PFSK-1 (cell line): Measurements from ENCODE around the gene RBM44. TPM values are rescaled to one million over a fixed set of nuclear protein-coding genes. Genes with fewer than 3 reads are reported as not detected.

ENCODE experiments used
- FOXP2 ChIP-seq: optimal IDR thresholded peaks from 2 replicates; pipeline ENCODE3; 2011; ENCODE audit warnings: borderline replicate concordance, control low read depth, inconsistent platforms; ENCODE audit not compliant: insufficient read depth; ENCODE audit errors: extremely low read length, extremely low read depth
- POLR2AphosphoS5 ChIP-seq: IDR thresholded peaks from 2 replicates; pipeline ENCODE4 v1.6.1; 2012; ENCODE audit warnings: low read depth, mild to moderate bottlenecking, control low read depth, low read length, moderate library complexity
- REST ChIP-seq, 2 experiments: IDR thresholded peaks; 2 replicates each; pipeline versions ENCODE4 v1.6.1 to v1.8.0; 2011 to 2012; ENCODE audit warnings: low read depth in 2 of 2, low read length in 2 of 2, control low read depth in 1 of 2, inconsistent platforms in 1 of 2, mild to moderate bottlenecking in 1 of 2, moderate library complexity in 1 of 2; ENCODE audit not compliant: insufficient read depth in 1 of 2
- SIN3A ChIP-seq: IDR thresholded peaks from 2 replicates; pipeline ENCODE4 v1.6.1; 2012; ENCODE audit warnings: mild to moderate bottlenecking, low read length, moderate library complexity, borderline replicate concordance; ENCODE audit not compliant: insufficient read depth
- TAF1 ChIP-seq: IDR thresholded peaks from 2 replicates; pipeline ENCODE4 v1.6.1; 2012; ENCODE audit warnings: low read length, control low read depth, borderline replicate concordance; ENCODE audit not compliant: insufficient read depth
- polyA plus RNA-seq: library from polyadenylated mRNA; unstranded; fragments of >200 nt; gene quantifications from one replicate; pipeline ENCODE4 v1.2.1, GENCODE V29; 2012; ENCODE audit warnings: low read depth, missing spikeins; ENCODE audit not compliant: insufficient read length

Gene RBM44
- not detected for polyA plus RNA-seq

- TF ChIP-seq REST (IDR thresholded peaks at IDR 0.05; ENCODE audit: insufficient read depth in 1 of 2, low read depth in 2 of 2, low read length in 2 of 2) (no peak), FOXP2 (no peak), TAF1 (no peak), SIN3A (no peak), POLR2AphosphoS5 (no peak)
Observed at GRCh38 chr2:237798236-237799059, at the start of gene RBM44. RBM44 (plus strand) TSS chr2:237798779; CDS start chr2:237813610, 14,831 bp downstream.

GRCh38 chr2:237749002-237749401, 49.6 kb upstream of the RBM44 start:
- TF ChIP-seq FOXP2 (no peak), POLR2AphosphoS5 (no peak), SIN3A (no peak), REST (IDR thresholded peaks at IDR 0.05; ENCODE audit: insufficient read depth in 1 of 2, low read depth in 2 of 2, low read length in 2 of 2) (no peak), TAF1 (no peak)

GRCh38 chr2:237749961-237750360, 48.6 kb upstream of the RBM44 start:
- TF ChIP-seq REST (IDR thresholded peaks at IDR 0.05; ENCODE audit: insufficient read depth in 1 of 2, low read depth in 2 of 2, low read length in 2 of 2) (no peak), POLR2AphosphoS5 (no peak), TAF1 (no peak), FOXP2 (no peak), SIN3A (no peak)

- TF ChIP-seq POLR2AphosphoS5 = no peak
- no peak for TF ChIP-seq FOXP2
Observed at GRCh38 chr2:237752761-237753165, 45.8 kb upstream of the RBM44 start.

- TF ChIP-seq SIN3A (no peak), REST (IDR thresholded peaks at IDR 0.05; ENCODE audit: insufficient read depth in 1 of 2, low read depth in 2 of 2, low read length in 2 of 2) (no peak), TAF1 (no peak), POLR2AphosphoS5 (no peak), FOXP2 (no peak)
Observed at GRCh38 chr2:237754182-237754581, 44.4 kb upstream of the RBM44 start.
